HL-60 (cell line): ENCODE results near the gene LRRC49.

Experiments used
- DNase-seq, 2 experiments: peaks; one replicate each; pipeline ENCODE4 v3.0.0-alpha.2; 2010 to 2020; ENCODE audit warnings: low read depth in 1 of 2, low spot score in 1 of 2
- H3K27ac ChIP-seq: fragments of 250-450 bp; sonication (Bioruptor Pico); replicated peaks from 2 replicates; pipeline ENCODE4 v1.5.1; 2020; ENCODE audit warnings: mild to moderate bottlenecking, moderate library complexity
- H3K27me3 ChIP-seq: fragments of 250-450 bp; sonication (Bioruptor Pico); 2 replicates; pipeline ENCODE4 v1.5.1; 2021; ENCODE audit warnings: mild to moderate bottlenecking, moderate library complexity; ENCODE audit not compliant: insufficient read depth, poor library complexity, severe bottlenecking
- H3K4me3 ChIP-seq: replicated peaks from 2 replicates; pipeline ENCODE4 v1.5.1; 2011; ENCODE audit warnings: mild to moderate bottlenecking, control low read depth, low read length; ENCODE audit not compliant: insufficient read depth
- CTCF ChIP-seq: IDR thresholded peaks from one replicate; pipeline ENCODE4 v1.5.1; 2011; ENCODE audit warnings: low read length, control low read depth, inconsistent platforms; ENCODE audit not compliant: insufficient read depth
- GABPA ChIP-seq: IDR thresholded peaks from 2 replicates; pipeline ENCODE4 v1.6.1; 2012; ENCODE audit warnings: low read depth
- POLR2AphosphoS5 ChIP-seq: IDR thresholded peaks from 2 replicates; pipeline ENCODE4 v1.6.1; 2012; ENCODE audit warnings: low read depth
- REST ChIP-seq: IDR thresholded peaks from 2 replicates; pipeline ENCODE4 v1.6.1; 2012; ENCODE audit warnings: low read depth; ENCODE audit not compliant: insufficient replicate concordance
- SPI1 ChIP-seq: IDR thresholded peaks from 2 replicates; pipeline ENCODE4 v1.6.1; 2012; ENCODE audit warnings: low read depth, mild to moderate bottlenecking, borderline replicate concordance

LRRC49 gene

GRCh38 chr15:70964058-70964457, 71.4 kb downstream of the LRRC49 start:
- TF ChIP-seq REST (no peak), CTCF (no peak), GABPA (no peak), POLR2AphosphoS5 (no peak), SPI1 (no peak)
- no peak overlapping the region for H3K4me3 ChIP-seq
- no peaks in the 10 kb centered on the region for H3K27me3 ChIP-seq
- DNase-seq, result no peak
- no peak overlapping the region for H3K27ac ChIP-seq

GRCh38 chr15:70964686-70965085, 72.1 kb downstream of the LRRC49 start:
- TF ChIP-seq REST, result no peak
- TF ChIP-seq SPI1, result no peak
- no peak for TF ChIP-seq CTCF
- H3K27ac ChIP-seq, result no peak overlapping the region
- no peak for DNase-seq
- H3K27me3 ChIP-seq, result no peaks in the 10 kb centered on the region
- no peak overlapping the region for H3K4me3 ChIP-seq

GRCh38 chr15:70967646-70968045, 75.0 kb downstream of the LRRC49 start:
- no peak overlapping the region for H3K4me3 ChIP-seq
- no peak overlapping the region for H3K27ac ChIP-seq
- TF ChIP-seq POLR2AphosphoS5 (no peak), CTCF (no peak), GABPA (no peak), REST (no peak), SPI1 (no peak)
- no peak for DNase-seq
- H3K27me3 ChIP-seq, result no peaks in the 10 kb centered on the region
